OCI-LY7 (cell line): ENCODE results near the gene FAM186B.

Source experiments
- EZH2phosphoT487 ChIP-seq: fragments of 200-600 bp; sonication (generic); IDR thresholded peaks from 2 replicates; pipeline ENCODE4 v1.6.1; 2018; ENCODE audit warnings: low read depth, borderline replicate concordance, mild to moderate bottlenecking, mixed run types, antibody characterized with exemption, low read length, moderate library complexity, mixed read lengths
- TF ChIP-seq, protein P1 (sequence below): fragments of 200-600 bp; sonication (generic); conservative IDR thresholded peaks from 2 replicates; pipeline ENCODE4 v1.5.1; 2014; ENCODE audit warnings: mild to moderate bottlenecking, antibody characterized with exemption, low read length, moderate library complexity, mixed read lengths

- TF ChIP-seq, protein P1, sequence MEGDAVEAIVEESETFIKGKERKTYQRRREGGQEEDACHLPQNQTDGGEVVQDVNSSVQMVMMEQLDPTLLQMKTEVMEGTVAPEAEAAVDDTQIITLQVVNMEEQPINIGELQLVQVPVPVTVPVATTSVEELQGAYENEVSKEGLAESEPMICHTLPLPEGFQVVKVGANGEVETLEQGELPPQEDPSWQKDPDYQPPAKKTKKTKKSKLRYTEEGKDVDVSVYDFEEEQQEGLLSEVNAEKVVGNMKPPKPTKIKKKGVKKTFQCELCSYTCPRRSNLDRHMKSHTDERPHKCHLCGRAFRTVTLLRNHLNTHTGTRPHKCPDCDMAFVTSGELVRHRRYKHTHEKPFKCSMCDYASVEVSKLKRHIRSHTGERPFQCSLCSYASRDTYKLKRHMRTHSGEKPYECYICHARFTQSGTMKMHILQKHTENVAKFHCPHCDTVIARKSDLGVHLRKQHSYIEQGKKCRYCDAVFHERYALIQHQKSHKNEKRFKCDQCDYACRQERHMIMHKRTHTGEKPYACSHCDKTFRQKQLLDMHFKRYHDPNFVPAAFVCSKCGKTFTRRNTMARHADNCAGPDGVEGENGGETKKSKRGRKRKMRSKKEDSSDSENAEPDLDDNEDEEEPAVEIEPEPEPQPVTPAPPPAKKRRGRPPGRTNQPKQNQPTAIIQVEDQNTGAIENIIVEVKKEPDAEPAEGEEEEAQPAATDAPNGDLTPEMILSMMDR, result no peak
- TF ChIP-seq EZH2phosphoT487, result no peak
Measured at GRCh38 chr12:49559011-49559675, 46.3 kb downstream of the FAM186B start.
